Left kidney (tissue), 2 donors: ENCODE measurements around the gene SEC24B. TPM values are rescaled to one million over a fixed set of nuclear protein-coding genes. Genes with fewer than 3 reads are reported as not detected.
"Not testable (repeated sequence)": the region's sequence is repeated elsewhere in the genome, so short reads cannot be mapped to it uniquely, and the experiment has no call there.

Source experiments
- DNase-seq: peaks from one replicate; pipeline ENCODE4 v3.0.0-alpha.2; 2013
- polyA plus RNA-seq: library from polyadenylated mRNA; unstranded; fragments of 120-200 nt; gene quantifications from one replicate; pipeline ENCODE4 v1.2.1, GENCODE V29; 2013; ENCODE audit not compliant: insufficient read length

Gene SEC24B
- polyA plus RNA-seq, 1 donor: 48.0 TPM

GRCh38 chr4:109432203-109432602 lies 1.4 kb upstream of the SEC24B start:
- DNase-seq: no peak

GRCh38 chr4:109432696-109433095 lies 919 bp upstream of the SEC24B start:
- peak; percentile 45 for DNase-seq

GRCh38 chr4:109434007-109434971 lies 674 bp downstream of the SEC24B start:
- DNase-seq: no peak

- no peak for DNase-seq
Measured at GRCh38 chr4:109435635-109436034, 2.0 kb downstream of the SEC24B start.

DNA sequence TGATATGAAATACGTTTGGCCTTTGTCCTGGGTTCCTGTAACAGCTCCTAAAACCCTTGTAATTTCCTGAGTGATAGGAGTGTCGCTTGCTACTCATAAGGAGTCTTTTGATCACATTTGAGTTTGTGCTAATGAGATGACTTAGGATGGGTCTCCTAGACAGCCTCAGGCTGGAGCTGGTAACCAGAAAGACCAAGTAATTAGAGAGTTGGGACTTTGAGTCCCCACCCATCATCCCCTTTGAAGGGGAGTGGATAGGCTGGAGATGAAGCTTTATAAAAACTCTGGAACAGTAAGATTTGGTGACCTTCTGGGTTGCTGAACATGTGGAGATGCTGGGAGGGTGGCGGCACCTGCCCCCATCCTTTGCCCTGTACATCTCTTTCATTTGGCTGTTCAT lies 2.9 kb downstream of the SEC24B start:
- DNase-seq: no peak

- DNase-seq: no peak
Measured at GRCh38 chr4:109440948-109441347, 7.3 kb downstream of the SEC24B start.

DNA sequence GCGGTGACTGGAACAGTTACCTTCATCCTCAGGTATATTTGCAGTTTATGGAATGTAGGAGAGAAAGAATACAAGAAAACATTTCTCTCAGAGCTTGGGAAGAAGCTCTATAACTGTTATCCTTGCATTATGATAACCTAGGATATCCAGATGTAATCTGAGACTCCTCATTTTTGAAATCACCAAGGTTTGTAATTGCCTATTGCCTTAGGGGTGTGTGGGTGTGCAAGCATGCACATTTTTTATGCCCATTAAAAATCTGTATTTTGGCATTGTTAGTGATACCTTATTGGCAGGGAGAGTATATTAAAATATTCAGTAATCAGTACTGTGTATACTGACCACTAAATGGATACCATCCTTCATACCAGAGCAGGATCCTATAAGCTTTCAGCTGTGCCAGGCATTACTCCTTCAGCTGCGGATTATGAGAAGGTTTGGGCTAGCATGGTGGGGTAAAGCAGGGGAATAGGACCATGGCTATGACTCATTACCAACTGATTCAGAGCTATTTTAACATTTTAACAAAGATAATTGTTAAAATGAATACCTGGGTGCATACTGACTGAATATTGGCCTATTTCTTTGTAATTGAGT lies 8.3 kb downstream of the SEC24B start:
- DNase-seq: no peak

DNA sequence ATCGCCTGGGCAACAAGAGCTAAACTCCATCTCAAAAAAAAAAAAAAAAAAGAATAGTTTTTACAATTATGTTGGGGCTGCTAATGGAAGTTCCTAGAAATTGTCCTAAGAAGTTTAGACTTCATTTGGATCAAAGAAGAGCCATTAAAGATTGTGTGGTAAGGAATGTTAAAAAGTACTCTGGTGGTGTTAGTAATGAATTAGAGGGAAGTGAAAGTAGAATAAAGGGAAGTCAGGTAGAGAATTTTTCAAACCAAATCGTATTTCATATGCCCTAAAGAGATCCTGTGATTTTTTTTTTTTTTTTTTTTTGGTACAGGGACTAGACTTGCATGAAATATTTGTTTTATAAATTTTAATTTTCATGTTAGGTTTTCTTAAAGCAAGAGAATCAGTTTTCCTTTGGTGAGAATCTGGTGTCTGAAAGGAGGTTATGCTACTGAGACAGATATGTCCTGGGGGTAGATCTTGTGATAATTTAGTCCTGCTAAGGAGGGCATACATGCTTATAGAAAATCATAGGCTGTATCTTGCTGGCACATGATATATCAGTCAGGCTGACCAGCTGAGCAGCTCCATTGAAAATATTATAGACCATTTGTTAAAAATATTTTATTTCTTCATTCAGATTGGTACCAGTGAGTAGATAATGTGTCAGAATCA lies 10.7 kb downstream of the SEC24B start:
- DNase-seq: no peak

DNA sequence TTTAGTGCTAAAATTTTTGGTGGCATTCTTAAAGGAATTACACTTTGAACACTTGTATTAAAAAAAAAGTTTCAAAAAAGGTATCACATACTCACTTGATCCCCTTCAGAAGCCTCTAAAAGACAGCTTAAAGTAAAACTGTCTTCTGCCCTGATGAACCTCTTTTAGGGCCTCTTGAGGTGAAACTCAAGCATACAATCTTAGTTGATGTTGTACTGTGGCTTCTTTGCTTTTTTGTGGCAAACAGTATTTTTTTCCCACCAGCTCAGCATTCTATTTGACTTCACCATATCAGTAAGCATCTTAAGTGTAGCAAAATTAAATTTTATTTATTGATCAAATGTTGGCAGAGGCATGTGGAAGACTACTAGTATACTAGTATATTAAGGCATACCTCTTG lies 13.7 kb downstream of the SEC24B start:
- no peak for DNase-seq

DNA sequence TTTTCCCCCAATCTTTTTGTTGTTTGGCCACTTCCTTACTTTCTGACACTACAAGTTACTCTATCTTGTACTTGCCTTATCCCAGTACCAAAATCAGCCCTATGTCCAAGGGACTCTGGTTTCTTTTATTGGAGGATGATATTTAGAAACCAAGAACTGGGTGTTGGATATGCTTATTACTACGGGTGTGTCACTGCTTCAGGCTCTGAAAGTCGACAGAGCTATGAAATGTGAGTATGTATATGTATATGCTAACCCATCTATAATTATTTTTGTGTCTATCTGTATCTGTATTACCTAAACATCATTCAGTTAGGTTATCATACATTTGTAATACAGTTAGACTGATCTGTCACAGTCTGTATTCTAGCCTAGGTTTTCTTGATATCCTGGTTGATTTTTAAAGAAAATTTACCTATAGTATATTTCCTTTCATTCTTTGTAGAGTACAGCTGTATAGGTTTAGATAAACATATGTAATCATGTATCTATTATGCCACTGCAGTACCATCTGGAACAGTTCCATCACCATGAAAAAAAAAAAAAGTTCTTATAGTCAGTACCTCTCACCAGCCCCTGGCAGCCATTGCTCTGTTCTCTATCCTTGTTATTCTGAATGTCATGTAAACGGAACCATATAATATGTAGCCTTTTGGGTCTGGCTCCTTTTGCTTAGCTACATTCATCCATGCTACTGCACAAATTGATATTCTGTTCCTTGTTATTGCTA lies 18.1 kb downstream of the SEC24B start:
- no peak for DNase-seq

DNA sequence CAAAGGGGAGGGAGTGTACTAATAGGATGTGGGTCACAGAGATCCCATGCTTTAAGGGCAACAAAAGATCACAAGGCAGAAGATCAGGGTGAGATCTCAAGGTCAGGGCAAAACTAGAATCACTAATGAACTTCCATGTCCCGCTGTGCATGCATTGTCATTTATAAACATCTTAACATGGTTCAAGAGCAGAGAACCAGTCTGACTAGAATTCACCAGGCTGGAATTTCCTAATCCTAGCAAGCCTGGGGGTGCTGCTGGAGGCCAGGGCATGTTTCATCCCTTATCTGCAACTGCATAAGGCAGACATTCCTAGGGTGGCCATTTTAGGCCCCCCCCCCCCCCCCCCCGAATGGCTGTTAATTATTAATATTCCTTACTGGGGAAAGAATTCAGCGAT lies 19.5 kb downstream of the SEC24B start:
- not testable (repeated sequence) for DNase-seq

DNA sequence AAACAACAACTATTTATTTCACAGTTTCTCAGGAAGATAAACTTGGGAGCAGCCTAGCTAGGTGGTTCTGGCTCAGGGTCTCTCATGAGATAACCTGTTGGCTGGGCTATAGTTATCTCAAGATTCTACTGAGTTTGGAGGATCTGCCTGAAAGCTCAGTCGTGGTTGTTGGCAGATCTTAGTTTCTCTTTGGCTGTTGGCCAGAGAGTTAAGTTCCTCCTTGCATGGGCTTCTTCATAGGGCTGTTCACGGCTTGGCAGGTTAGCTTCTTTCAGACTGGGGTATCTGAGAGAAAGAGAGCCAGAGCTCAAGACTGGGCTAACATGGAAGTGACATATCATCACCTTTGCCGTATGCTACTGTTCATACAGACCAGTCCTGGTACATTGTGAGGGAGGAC lies 28.7 kb downstream of the SEC24B start:
- no peak for DNase-seq

DNA sequence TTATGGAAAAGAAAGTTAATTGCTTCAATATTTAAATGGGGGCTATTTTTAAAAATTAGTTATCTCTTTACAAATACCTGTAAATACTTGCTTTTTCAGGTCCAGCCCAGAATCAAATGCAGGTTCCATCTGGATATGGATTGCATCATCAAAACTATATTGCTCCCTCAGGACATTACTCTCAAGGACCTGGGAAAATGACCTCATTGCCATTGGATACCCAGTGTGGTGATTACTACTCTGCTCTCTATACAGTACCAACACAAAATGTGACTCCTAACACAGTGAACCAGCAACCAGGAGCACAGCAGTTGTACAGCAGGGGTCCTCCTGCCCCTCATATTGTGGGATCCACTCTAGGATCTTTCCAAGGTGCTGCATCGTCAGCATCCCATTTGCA lies 29.2 kb downstream of the SEC24B start:
- DNase-seq: no peak

DNA sequence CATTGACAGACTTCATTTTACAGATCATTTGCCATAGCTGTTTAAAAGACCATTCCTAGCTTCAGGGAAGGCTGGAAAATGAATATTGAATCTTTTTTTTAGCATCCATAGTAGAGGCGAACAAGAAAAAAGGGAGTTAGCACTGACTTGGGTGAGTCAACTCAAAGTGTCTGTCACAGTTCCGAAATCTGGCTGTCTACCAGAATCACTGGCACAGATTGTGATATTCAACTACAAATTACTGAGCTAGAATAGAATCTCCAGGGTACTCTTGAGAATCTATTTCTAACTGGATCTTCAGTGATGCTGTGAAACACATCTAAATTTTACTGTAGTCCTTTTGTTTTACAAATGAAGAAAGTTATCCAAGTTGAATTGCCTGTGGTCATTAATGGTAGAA lies 31.5 kb downstream of the SEC24B start:
- DNase-seq: no peak

GRCh38 chr4:109469915-109470314 lies 36.3 kb downstream of the SEC24B start:
- no peak for DNase-seq

DNA sequence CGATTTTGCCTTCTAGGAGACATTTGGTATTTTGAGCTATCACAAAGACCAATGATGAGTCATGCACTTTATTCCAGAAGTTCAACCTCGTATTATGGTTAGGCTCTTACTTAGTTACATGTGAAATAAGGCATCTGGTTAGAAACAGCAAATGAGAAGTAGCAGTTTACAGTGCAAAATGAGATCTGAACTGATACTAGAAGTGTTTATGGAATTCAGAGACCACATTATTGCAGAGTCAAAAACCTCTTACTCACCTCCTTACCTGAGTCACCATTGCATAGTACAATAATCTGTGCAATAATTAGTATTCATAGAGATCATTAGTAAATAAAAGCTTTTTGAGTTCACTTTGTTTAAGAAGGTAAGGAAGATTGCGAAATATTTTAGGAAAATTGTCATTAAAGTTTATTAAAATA lies 38.7 kb downstream of the SEC24B start:
- DNase-seq: no peak

GRCh38 chr4:109473824-109474223 lies 40.2 kb downstream of the SEC24B start:
- DNase-seq: no peak

DNA sequence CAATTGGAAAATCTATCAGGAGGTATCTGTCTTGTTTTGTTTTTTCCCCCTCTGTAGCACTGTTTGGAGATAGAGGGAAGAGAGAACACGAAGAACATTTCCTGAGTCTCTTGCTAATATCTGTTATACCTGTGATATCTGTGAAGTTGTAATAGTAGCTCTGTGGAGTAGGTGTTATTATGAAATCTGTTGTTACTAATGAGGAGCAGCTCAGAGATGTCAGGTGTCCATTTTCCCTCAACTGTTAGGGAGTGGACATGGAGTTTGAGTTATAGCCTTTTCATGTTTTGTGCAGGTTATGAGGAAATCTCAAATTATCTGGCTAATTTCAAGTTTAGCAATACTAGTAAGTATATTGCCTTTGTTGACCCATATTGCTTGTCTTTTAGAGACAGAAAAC lies 52.4 kb downstream of the SEC24B start:
- DNase-seq: no peak

DNA sequence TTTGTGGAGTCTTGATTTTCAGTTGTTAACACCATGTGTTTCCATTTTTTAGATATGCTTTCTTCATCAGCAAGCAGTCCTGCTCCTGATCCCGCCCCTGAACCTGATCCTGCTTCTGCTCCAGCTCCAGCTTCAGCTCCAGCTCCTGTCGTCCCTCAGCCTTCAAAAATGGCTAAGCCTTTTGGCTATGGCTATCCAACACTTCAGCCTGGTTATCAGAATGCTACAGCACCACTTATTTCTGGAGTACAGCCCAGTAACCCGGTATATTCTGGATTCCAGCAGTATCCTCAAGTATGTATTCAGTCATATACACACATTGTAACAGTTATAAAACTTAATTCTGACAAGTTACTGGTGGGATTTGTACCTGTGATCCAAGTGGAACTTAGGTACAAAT lies 60.9 kb downstream of the SEC24B start:
- DNase-seq: no peak

DNA sequence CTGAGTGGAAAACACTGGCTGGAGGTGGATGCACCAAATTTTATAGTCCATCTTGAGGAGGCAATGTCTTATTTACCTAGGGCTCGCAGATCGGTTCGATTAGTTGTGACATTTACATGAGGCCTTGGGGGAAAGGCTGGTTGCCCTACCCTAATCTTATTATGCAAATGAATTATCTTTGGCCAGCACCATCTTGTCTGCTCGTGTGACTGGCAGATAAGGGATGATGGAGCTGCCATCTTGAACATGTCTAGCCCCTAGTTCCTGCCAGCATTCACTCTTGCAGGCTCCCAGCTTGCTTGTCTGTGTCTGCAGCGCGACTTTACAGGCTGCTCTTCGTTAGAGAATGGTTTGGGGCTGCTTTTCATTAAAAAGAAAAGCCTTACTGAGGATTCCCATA lies 61.9 kb downstream of the SEC24B start:
- DNase-seq: no peak

DNA sequence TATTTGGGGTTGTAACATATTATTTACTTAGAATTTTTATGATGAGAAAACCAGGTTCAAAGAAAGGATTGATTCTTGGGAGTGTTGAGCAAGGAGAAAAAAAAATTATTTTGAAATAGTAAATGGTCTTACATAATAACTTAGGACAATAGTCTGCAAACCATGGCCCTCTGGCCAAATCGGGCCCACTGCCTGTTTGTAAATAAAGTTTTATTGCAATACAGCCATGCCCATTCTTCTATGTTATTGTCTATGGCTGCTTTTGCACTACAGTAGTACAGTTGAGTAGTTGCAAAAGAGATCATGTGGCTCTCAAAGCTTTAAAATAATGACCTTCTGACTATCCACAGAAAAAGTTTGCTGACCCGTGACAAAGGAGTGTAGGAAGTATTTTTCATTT lies 63.3 kb downstream of the SEC24B start:
- no peak for DNase-seq

DNA sequence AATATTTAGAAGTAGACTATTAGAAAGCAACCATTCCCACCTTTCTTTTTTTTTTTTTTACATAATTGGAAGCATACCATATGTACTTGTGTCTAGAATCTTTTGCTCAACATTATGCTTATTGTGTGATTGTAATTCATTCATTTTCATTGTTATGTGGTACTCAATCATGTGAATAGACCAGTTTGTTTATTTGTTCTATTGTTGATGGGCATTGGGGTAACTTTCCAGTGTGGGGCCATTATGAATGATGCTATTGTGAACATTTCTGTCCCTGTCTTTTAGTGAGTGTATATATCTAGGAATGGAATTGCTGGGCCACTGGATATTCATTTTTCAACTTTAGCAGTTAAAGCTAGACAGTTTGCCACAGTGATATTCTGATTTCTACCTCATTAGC lies 63.9 kb downstream of the SEC24B start:
- DNase-seq: no peak
